HG03460 (cell line): Measurements from ENCODE around the gene HMCES.
A peak's percentile ranks its signal among the peaks of the same experiment; 100 is the strongest.

Experiments
- ATAC-seq: cut with Tn5 transposase; IDR thresholded peaks from one replicate; pipeline ENCODE4 v1.9.1; 2021; ENCODE audit not compliant: unreplicated experiment

The HMCES gene

GRCh38 chr3:129295286-129295685 is 16.6 kb downstream of the HMCES start:
- no peak for ATAC-seq

GRCh38 chr3:129304146-129304961 is 25.7 kb downstream of the HMCES start:
- ATAC-seq: no peak

- ATAC-seq: no peak
Measured at GRCh38 chr3:129304962-129305222, 26.2 kb downstream of the HMCES start.

- ATAC-seq: peak; percentile 39
Measured at GRCh38 chr3:129305592-129306091, 27.0 kb downstream of the HMCES start.

- no peak for ATAC-seq
Measured at GRCh38 chr3:129308636-129309035, 30.0 kb downstream of the HMCES start.

GRCh38 chr3:129310111-129311011 is 31.7 kb downstream of the HMCES start:
- ATAC-seq: peak; percentile 35

- ATAC-seq: no peak
Measured at GRCh38 chr3:129311054-129311902, 32.6 kb downstream of the HMCES start.

- ATAC-seq: no peak
Measured at GRCh38 chr3:129312021-129312639, 33.5 kb downstream of the HMCES start.

GRCh38 chr3:129312671-129313414 is 34.2 kb downstream of the HMCES start:
- ATAC-seq: no peak

- ATAC-seq: no peak
Measured at GRCh38 chr3:129313415-129313664, 34.7 kb downstream of the HMCES start.

GRCh38 chr3:129313665-129314385 is 35.2 kb downstream of the HMCES start:
- no peak for ATAC-seq

GRCh38 chr3:129314386-129315222 is 35.9 kb downstream of the HMCES start:
- ATAC-seq: no peak

- no peak for ATAC-seq
Measured at GRCh38 chr3:129315223-129315997, 36.7 kb downstream of the HMCES start.

- no peak for ATAC-seq
Measured at GRCh38 chr3:129315998-129316247, 37.3 kb downstream of the HMCES start.

- ATAC-seq: peak; percentile 40
Measured at GRCh38 chr3:129316248-129317013, 37.8 kb downstream of the HMCES start.

- no peak for ATAC-seq
Measured at GRCh38 chr3:129317014-129317771, 38.5 kb downstream of the HMCES start.

GRCh38 chr3:129317848-129318247 is 39.2 kb downstream of the HMCES start:
- no peak for ATAC-seq
